AG09309 (cell line): Measurements from ENCODE around the gene MCCC1.
"Not testable (repeated sequence)": the region's sequence is repeated elsewhere in the genome, so short reads cannot be mapped to it uniquely, and the experiment has no call there.

Source experiments
- DNase-seq: peaks from one replicate; pipeline ENCODE4 v3.0.0-alpha.2; 2010; ENCODE audit warnings: low read depth
- H3K4me3 ChIP-seq: 2 replicates; pipeline ENCODE4 v1.5.1; 2011; ENCODE audit warnings: mild to moderate bottlenecking, low read depth, low read length, moderate library complexity; ENCODE audit not compliant: control insufficient read depth
- TF ChIP-seq, protein P1 (sequence below): IDR thresholded peaks from 2 replicates; pipeline ENCODE4 v1.5.1; 2011; ENCODE audit warnings: mild to moderate bottlenecking, low read depth, low read length, inconsistent platforms; ENCODE audit not compliant: insufficient read depth, control insufficient read depth; ENCODE audit errors: missing control alignments

Gene MCCC1

DNA sequence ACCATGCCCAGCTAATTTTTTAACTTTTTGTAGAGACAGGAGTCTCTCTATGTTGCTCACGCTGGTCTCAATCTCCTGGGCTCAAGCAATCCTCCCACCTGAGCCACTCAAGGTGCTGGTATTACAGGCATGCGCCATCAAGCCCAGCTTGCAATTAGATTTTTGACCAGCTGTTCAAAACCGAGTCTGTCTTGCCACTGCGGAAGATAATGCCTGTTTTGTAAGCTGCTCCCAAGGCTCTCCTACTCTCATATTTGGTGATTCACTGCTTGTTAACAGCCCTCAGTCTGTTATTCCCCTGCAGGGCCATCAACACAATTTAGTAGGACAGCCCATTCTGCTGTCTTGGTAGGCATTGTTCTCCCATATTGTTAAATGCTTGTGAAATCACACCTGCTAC lies 17.8 kb upstream of the MCCC1 start:
- DNase-seq, result no peak
- TF ChIP-seq, protein P1, sequence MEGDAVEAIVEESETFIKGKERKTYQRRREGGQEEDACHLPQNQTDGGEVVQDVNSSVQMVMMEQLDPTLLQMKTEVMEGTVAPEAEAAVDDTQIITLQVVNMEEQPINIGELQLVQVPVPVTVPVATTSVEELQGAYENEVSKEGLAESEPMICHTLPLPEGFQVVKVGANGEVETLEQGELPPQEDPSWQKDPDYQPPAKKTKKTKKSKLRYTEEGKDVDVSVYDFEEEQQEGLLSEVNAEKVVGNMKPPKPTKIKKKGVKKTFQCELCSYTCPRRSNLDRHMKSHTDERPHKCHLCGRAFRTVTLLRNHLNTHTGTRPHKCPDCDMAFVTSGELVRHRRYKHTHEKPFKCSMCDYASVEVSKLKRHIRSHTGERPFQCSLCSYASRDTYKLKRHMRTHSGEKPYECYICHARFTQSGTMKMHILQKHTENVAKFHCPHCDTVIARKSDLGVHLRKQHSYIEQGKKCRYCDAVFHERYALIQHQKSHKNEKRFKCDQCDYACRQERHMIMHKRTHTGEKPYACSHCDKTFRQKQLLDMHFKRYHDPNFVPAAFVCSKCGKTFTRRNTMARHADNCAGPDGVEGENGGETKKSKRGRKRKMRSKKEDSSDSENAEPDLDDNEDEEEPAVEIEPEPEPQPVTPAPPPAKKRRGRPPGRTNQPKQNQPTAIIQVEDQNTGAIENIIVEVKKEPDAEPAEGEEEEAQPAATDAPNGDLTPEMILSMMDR, result no peak
- H3K4me3 ChIP-seq, result no peak overlapping the region

DNA sequence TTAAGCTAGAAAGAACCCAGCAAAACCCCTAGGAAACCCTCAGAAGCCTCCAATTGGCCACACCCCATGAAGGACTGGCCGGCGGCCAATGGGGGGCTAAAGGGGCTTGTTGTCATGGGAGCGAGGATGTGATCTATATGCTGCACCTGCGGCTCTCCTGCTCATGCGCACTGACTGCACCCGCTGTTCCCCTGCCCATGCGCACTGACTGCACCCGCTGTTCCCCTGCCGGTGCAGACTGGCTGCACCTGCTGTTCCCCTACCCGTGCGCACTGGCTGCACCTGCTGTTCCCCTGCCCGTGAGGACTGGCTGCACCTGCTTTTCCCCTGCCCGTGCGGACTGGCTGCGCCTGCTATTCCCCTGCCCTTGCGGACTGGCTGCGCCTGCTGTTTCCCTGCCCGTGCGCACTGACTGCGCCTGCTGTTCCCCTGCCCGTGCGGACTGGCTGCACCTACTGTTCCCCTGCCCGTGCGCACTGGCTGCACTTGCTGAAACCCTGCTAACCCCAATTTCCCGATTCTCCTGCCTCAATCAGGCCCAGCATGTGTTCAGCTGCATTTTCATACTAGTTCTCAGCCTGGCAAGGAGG lies 16.8 kb upstream of the MCCC1 start:
- TF ChIP-seq, protein P1, result no peak
- DNase-seq, result no peak
- H3K4me3 ChIP-seq, result no peak overlapping the region

DNA sequence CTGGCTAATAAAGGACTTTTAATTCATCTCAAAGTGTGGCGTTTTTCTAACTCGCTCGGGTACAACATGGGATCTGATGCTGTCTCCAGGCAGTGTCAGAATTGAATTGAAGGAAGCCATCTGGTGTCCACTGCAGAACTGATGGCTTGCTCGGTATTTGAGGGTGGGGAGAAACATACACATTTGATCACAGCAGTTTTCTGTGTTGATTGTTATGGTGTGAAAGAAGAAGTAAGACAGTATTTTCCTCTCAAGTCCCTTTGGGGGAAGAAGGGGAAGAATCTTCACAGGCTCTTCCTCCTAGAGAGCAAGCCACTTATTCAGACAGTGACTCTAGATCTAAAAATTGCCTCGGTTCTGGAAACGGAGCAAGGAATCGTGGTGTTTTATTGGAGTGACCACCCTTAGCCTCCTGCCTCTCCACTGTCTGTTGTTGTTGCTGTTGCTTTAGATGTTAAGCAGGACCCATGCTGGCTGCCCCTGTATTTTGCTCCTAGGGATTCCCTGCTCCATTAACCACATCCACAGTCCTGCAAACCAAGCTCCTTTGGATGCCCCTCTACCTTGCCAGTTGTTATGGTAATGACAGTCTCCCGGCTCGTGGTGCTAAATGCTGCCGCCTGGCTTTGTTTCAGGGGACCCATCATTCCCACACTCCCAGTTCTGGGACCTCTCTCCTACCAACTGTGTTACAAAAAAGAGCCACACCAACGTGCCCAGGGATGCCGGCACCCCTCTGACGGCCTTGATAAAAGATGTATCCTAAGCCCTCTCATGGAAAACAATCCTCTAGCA lies 15.3 kb upstream of the MCCC1 start:
- H3K4me3 ChIP-seq, result no peak overlapping the region
- no peak for DNase-seq
- TF ChIP-seq, protein P1, result no peak

DNA sequence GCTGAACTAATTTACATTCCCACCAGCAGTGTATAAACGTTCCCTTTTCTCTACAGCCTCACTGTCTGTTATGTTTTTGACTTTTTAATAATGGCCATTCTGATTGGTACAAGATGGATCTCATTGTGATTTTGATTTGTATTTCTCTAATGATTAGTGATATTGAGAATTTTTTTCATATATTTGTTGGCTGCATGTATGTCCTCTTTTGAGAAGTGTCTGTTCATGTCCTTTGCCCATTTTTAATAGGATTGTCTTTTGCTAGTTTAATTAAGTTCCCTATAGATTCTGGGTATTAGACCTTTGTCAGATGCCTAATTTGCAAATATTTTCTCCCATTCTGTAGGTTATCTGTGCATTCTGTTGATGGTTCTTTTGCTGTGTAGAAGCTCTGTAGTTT lies 10.6 kb upstream of the MCCC1 start:
- H3K4me3 ChIP-seq, DNase-seq: not testable (repeated sequence)

DNA sequence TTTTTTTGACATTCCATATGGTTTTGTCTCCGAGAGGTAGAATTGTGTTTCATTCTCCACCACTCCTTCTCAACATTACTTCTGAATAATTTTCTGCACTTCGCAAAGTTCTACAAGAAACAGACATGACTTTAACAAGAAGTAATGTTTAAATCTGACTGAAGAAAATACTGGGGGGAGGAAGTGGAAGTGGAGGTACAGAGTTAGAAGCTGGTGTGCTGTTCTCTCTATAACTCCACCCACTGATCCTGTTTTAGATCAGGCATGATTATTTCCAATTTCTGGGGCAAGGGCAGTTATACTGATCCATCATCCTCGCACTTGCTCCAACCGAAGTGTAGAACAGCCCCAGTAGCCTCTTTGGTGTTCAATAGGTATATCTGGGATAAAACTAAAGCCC lies 9.2 kb upstream of the MCCC1 start:
- TF ChIP-seq, protein P1, result no peak
- no peak for DNase-seq
- H3K4me3 ChIP-seq, result no peak overlapping the region

DNA sequence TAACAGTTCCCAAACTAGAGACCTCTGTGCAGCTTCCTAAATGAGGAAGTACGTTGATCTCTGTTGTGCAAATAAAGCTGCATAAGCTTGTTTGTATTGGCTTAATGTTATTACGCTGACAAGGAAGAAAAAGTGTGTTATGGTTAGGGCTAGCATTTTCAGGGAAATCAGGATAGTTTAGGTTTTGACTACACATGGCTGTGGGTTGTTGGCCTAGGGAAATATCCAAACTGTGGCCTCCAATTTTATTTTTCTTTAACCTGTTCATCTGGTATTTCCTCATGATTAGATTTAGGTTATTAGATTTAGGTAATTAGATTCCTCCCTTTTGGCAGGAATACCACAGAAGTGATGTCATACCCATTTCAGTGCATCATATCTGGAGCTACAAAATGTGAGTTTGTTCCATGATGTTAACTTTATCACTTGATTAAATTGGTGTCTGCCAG lies 8.7 kb upstream of the MCCC1 start:
- TF ChIP-seq, protein P1, result no peak
- no peak for DNase-seq
- no peak overlapping the region for H3K4me3 ChIP-seq

DNA sequence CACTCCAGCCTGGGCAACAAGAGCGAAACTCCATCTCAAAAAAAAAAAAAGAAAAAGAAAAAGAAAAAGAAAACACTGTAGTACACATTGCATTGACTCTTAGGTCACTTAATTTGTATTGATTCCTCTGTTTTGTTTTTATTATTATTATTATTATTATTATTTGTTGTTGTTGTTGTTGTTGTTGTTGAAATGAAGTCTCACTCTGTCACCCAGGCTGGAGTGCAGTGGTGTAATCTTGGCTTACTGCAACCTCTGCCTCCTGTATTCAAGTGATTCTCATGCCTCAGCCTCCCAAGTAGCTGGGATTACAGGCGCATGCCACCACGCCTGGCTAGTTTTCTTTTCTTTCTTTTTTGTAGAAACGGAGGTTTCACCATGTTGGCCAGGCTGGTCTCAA lies 8.1 kb upstream of the MCCC1 start:
- H3K4me3 ChIP-seq, result not testable (repeated sequence)

DNA sequence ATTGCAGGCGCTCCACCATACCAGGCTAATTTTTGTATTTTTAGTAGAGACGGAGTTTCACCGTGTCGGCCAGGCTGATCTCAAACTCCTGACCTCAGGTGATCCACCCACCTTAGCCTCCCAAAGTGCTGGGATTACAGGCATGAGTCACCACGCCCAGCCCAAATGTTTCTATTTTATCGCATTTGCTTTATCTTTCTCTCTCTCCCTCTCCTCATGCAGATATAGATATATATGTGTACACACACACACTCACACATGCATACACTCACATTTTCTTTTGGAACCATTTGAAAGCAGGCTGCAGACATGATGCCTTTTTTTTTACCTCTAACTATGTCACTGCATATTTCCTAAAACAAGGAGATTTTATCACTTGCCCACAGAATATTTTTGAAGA lies 7.3 kb upstream of the MCCC1 start:
- no peak for DNase-seq
- H3K4me3 ChIP-seq, result no peak overlapping the region
- TF ChIP-seq, protein P1, result no peak

More for the DNA sequence above, 8.1 kb upstream of the MCCC1 start:
- not testable (repeated sequence) for DNase-seq

DNA sequence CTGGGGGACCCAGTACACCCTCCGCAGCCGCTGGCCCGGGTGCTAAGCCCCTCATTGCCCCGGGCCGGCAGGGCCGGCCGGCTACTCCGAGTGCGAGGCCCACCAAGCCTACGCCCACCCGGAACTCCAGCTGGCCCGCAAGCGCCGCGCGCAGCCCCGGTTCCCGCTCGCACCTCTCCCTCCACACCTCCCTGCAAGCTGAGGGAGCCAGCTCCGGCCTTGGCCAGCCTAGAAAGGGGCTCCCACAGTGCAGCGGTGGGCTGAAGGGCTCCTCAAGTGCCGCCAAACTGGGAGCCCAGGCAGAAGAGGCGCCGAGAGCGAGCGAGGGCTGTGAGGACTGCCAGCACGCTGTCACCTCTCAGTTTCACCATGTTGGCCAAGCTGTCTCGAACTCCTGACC lies 4.7 kb upstream of the MCCC1 start:
- not testable (repeated sequence) for DNase-seq, H3K4me3 ChIP-seq

DNA sequence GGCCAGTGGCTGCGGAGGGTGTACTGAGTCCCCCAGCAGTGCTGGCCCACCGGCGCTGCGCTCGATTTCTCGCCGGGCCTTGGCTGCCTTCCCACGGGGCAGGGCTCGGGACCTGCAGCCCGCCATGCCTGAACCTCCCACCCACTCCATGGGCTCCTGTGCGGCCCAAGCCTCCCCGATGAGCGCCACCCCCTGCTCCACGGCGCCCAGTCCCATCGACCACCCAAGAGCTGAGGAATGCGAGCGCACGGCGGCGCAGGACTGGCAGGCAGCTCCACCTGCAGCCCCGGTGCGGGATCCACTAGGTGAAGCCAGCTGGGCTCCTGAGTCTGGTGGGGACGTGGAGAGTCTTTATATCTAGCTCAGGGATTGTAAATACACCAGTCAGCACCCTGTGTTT lies 1.7 kb upstream of the MCCC1 start:
- not testable (repeated sequence) for DNase-seq, H3K4me3 ChIP-seq
